GDM1 (cell line): ENCODE data around the gene SURF4.
"Not testable (repeated sequence)": the region's sequence is repeated elsewhere in the genome, so short reads cannot be mapped to it uniquely, and the experiment has no call there.

Experiments
- DNase-seq: peaks from one replicate; lab custom pipeline; 2025; lab: John Stamatoyannopoulos, UW

The SURF4 gene

DNA sequence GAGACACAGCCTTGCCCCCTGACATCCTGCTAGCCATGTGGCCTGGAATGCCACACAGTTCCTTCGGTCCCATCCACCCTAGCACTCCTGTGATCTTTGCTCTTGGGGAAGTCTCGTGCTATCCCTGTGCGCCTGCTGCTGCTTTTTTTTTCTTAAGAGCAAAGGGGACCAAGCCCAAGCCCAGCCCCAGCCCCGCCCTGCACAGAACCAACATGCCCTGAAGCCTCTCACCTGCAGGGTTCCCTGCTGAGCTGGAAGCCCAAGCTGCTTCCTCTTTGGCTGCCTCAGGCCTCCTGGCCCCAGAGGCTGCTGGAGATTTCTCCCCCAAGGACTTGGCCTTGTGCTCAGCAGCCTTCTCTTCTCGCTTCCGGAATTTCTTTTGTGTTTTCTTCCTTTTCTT, 41.7 kb downstream of the SURF4 start:
- no peak for DNase-seq

DNA sequence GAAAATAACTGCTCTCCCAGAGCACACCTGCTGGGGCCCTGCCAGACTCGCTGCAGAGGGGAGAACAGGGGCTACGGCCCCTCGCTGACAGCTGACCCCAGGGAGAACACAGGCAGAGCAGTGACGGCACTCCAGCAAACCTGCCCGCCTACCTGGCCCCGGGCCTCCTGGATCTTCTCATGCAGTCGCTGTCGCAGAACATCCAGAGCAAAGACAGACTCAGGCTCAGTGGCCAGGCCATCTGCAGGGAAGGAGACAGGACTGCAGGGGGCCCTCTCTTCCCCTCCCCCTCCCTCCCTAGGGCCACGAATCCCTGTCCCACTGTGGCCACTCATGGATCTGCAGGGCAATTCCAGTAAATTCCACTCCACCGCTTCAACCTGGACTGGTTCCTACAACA, 42.3 kb downstream of the SURF4 start:
- no peak for DNase-seq

DNA sequence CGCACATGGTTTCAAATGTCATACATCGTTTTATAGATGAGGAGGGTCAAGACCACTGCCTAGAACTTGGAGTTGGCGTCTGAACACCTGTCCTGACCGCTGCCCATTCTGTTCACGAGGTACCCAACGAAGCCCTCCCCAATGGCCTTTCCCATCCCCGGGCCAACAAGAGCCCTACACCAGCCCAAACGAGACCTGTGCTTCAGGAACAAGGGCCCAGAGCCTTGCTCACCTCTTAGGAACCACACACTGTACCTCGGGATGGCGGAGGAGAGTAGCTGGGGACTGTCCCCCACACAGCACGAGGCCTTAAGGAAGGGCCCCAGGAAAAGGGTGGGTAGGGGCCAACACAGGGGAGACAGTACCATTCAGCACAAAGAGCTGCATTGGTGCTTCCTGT, 42.8 kb downstream of the SURF4 start:
- no peak for DNase-seq

DNA sequence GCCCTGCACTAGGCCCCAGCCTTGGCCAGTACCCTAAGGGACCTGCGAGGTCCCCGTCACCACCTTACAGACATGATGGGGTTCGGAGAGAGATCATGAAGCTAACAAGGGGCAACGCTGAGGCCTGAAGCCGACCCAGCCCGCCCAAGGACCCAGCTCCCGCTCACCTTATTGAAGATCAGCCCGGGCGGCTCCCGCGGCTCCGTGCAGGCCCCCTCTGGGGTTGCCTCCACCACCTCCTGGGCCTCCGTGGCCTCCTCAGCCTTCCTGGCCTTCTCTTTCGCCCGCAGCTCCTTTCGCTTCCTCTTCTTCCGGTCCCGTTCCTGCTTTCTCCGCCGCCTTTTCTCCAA, 43.5 kb downstream of the SURF4 start:
- DNase-seq = no peak

DNA sequence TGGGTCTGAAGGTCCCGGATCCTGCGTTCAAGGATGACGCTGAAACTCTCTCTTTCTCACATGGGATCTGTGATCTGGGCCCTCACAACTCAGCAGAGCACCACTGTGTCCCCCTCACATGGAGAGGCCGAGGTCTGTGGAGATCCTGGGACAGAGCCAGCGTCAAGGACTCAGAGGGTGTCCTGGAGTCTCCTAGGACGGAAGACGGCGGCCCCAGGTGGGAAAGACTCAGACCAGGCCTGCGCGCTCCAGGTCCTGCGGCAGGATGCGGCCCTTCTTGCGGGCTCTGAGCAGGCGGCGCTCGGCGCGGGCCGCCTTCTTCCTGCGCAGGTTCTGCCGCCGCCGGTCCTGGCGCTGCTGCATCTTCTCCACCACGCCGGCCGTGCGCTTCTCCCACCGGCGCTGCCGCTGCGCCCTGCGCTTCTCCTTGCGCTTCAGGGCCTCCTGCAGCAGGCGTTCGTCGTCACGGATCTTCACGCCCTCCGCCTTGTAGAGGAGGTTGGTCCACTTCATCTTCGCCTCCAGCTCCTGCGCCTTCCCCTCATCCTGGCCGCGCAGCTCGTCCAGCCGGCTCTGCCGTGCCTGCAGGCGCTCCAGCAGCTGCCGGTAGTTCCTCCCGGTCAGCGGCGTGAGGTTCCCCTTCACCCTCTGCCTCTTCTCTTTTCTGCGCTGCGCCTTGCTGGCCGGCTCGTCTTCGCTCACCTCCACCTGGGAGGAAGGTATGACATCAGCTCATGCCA, 44.0 kb downstream of the SURF4 start:
- no peak for DNase-seq

DNA sequence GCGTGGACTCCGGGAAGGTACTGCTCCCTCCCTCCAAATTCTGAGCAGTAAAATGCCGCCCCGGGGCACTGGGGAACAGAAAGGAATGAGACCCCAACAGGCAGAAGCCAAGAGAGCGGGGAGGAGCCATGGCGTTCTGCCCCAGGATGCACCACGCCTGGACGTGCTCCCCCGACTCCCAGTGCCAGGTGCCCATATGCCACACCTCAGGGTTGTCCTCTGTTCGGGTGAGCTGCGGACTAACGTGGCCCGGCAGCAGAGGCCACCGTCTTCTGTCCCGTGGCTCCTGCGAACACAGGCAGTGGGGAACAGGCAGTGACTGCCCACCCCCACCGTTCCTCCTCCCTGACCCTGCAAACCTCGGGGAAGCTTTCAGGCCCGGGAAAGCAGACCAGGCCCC, 44.6 kb downstream of the SURF4 start:
- DNase-seq = no peak

DNA sequence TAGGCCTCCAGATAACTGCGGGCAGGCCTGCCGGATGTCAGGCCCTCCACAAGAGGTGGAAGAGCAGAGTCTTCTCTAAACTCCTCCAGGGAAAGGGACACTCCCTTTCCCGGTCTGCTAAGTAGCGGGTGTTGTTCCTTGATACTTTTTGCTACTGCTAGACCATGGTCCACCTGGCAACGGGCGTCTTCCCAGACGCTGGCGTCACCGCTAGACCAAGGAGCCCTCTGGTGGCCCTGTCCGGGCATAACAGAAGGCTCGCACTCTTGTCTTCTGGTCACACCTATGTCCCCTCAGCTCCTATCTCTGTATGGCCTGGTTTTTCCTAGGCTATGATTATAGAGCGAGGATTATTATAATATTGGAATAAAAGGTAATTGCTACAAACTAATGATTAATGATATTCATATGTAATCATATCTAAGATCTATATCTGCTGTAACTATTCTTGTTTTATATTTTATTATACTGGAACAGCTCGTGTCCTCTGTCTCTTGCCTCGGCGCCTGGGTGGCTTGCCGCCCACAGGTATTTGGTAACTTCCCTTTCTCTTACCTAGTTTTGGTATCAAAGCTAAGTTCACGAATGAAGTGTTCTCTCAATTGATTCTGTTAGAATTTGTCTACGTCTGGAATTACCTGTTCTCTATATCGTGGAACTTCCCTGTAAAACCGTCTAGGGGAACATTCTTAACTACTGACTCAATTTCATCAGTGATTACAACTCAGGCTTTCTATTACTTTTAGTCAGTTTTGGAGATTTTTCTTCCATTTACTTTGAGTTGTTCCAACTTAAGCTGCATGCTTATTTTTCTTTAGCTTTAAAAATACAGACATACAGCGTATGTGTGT, 46.3 kb downstream of the SURF4 start:
- DNase-seq = not testable (repeated sequence)

DNA sequence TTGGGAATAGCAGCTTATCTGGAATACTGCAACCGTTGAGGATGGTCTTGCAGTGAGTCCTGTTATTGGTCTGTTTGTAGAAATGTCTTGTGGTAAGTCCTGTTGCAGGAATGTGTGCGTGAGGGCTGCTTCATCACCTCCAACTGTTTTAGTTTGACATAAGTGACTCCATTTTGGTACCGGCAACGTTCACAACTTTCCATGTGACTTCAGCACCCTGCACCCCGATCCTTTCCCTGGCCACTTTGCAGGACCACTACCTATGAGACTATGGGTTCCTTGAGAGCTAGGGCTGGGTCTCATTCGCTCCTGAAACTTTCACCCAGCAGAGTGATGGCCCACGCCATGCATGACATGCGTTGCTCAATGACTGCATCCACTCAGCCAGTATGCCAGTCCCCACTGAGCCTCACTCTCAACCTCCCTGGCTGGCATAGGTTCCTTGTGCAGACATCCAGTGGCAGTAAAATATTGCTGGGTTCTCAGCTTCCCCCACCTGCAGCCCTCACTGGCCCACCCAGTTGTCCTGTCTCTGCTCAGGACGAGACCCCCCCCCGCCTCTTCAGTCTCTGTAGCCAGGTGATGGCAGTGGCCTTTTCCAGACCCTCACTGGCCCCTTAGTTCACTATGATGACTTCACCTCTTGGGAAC, 47.9 kb downstream of the SURF4 start:
- DNase-seq = no peak

DNA sequence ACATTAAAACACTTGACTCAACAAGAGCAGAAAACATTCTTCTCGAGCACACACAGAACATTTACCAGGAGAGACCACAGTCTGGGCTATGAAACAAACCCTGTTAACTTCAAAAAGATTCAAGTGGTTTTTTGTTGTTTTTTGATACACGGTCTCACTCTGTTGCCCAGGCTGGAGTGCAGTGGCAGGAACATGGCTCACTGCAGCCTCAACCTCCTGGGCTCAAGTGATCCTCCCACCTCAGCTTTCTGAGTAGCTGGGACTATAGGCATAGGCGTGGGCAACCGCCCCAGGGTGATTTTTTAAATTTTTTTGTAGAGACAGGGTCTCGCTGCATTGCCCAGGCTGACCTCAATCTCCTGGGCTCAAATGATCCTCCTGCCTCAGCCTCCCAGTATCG, 48.8 kb downstream of the SURF4 start:
- not testable (repeated sequence) for DNase-seq

DNA sequence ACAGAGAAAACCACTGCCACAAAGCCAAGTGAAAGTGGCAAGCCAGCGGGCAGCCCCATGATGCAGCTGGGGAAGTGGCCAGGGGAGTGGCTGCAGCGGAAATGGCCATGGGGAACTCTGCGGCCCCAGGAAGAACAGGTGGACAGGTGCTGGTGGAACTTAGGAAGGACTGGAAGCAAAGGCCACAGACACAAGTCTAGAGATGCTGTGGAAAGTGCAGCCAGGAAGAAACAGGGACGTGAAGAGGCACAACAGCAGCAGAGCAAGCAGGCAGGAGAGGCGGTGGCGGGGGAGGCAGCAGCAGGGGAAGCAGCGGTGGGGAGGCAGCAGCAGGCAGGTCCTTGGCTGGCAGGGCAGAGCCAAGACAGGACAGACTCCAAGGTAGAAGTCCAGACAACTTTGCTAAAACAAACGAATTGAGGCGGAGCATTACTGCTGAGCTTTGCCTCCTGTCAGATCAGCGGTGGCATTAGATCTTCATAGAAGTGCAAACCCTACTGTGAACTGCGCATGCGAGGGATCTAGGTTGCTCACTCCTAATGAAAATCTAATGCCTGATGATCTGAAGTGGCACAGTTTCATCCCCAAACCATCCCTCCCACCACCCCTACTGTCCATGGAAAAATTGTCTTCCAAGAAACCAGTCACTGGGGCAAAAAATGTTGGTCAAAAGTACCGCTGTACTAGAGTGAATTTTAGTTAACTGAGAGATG, 51.7 kb downstream of the SURF4 start:
- DNase-seq = no peak

DNA sequence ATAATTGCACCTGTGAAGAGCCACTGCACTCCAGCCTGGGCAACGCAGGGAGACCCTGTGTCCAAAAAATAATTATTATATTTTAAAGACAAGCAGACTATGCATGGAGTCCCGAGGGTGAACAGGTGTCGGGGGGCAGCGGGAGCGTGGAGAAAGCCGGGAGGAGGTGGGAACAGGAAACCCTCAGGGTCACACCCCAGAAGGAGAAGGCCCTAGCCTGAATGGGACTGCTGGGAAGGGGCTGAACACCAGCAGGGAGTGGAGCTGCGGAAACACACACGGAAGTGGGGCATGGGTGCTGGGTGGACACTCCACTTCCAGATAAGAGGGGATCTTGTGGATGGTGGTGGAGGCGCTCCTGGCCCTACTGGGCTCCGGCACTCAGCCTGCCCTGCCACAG, 52.6 kb downstream of the SURF4 start:
- no peak for DNase-seq

DNA sequence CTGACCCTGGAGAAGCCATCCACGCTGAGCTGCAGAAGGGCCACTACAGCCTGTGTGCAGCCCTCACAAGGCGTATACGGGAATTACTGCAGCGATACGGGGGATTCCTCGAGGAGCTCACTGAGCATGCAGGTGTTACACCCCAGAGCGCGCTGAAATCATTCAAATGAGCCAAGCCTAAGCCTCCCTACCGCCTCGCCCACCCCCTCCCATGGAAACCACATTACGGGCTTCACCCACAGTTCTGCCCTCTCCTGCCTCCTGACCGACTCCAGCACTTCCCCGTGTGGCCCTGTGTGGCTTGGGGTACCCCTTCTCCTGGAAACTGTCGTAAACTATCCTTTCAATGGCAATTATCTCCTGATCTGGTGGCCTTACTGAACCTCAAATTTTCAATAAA, 53.2 kb downstream of the SURF4 start:
- DNase-seq = no peak

DNA sequence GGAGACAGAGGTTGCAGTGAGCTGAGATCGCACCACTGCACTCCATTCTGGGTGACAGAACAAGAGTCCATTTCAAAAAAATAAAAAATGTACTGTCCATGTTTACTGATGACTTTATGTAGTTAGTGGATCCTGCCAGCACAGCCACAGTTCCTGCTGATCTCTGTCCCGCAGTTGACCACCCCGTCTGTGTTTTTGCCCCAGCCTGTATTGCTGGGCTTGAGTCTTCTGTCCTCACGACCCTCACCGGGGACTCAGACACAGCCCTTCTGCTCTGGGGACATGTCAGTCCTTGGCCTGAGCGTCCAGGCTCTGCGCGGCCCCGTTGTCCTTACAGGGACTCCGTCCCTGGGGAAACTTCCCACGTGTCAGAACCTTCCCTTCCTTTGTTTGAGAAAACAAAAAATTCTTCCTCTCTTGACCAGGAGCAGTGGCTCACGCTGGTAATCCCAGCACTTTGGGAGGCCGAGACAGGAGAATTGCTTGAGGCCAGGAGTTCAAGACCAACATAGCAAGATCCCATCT, 54.4 kb downstream of the SURF4 start:
- no peak for DNase-seq

DNA sequence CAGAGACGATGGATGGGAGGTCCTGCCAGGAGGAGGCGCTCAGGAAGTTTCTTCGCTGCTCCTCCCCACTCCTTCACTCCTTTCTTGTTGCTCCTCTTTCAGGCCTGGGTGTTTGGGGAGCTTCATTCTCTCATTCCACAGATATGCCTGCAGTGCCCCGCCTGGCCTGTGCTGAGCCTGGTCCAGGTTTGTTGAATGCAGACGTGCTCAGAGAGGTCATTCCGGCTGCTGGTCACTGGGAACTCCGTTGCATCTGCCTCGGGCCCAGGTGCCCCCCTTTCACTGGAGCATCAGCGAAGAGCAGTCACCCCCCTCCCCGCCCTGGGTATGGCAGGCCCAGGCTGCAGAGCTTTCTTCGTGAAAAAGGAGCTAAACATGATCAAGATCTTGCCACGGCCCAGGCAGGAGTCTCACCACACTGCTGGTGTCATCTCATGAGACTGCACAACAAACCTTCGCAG, 55.4 kb downstream of the SURF4 start:
- no peak for DNase-seq

DNA sequence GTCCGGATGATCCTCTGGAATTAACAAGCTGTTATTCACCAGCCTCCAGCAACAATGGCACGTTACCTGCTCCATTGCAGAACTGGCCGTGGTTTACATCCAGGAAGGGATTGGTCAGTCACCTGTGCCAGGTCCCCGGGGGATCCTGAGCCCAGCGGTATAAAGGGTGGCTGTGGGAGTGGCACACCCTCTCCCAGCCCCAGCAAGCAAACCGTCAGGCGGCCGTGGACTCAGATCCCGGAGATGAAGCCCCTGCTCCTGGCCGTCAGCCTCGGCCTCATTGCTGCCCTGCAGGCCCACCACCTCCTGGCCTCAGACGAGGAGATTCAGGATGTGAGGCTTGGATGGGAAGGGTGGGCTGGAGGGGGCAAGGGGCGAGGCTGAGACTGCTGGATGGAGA, 58.3 kb downstream of the SURF4 start:
- not testable (repeated sequence) for DNase-seq

DNA sequence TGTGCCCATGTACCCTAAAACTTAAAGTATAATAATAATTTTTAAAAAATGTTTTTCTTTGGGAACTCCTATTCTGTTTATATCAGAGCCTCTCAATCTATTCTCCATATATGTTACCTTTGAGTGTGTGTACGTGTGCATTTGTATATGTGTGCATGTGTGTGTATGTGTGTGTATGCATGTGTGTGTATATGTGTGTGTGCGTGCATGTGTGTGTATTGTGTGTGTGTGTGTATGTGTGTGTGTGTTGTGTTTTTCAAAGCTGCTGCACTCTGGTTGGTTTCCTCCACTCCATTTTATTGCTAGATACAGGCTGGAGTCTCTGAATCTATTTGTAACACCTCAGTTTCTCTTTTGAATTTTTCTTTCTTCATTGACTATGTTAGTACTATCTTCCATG, 59.9 kb downstream of the SURF4 start:
- DNase-seq = no peak
